ENCODE measurements around the gene PAIP1.

The PAIP1 gene

GRCh38 chr5:43498581-43498980 lies 58.3 kb downstream of the PAIP1 start:
- in situ Hi-C loops (cut with HindIII; ENCODE audit: low sequenced_read_pairs), result no loop called here
- DNase-seq (ENCODE audit: low read depth, low spot score), result no peak
- no peak overlapping the region for H3K4me3 ChIP-seq (ENCODE audit: low read depth, low read length)
- no peak for TF ChIP-seq CTCF (IDR thresholded peaks at IDR 0.05; ENCODE audit: low read depth, low read length)

- DNase-seq (ENCODE audit: low read depth, low spot score), result no peak
- no peak overlapping the region for H3K4me3 ChIP-seq (ENCODE audit: low read depth, low read length)
- no peak for TF ChIP-seq CTCF (IDR thresholded peaks at IDR 0.05; ENCODE audit: low read depth, low read length)
- in situ Hi-C loops (cut with HindIII; ENCODE audit: low sequenced_read_pairs), result no loop called here
These were observed 59.4 kb downstream of the PAIP1 start for GRCh38 chr5:43497311-43498104.

- in situ Hi-C loops (cut with HindIII; ENCODE audit: low sequenced_read_pairs), result no loop called here
- no peak overlapping the region for H3K4me3 ChIP-seq (ENCODE audit: low read depth, low read length)
- no peak for TF ChIP-seq CTCF (IDR thresholded peaks at IDR 0.05; ENCODE audit: low read depth, low read length)
- DNase-seq (ENCODE audit: low read depth, low spot score), result no peak
These were observed 65.6 kb downstream of the PAIP1 start for GRCh38 chr5:43491326-43491725.

GRCh38 chr5:43486353-43486752 lies 70.5 kb downstream of the PAIP1 start:
- DNase-seq (ENCODE audit: low read depth, low spot score), result no peak
- in situ Hi-C loops (cut with HindIII; ENCODE audit: low sequenced_read_pairs), result no loop called here
- H3K4me3 ChIP-seq (ENCODE audit: low read depth, low read length), result no peak overlapping the region
- no peak for TF ChIP-seq CTCF (IDR thresholded peaks at IDR 0.05; ENCODE audit: low read depth, low read length)

GRCh38 chr5:43485406-43485805 lies 71.5 kb downstream of the PAIP1 start:
- DNase-seq (ENCODE audit: low read depth, low spot score), result no peak
- in situ Hi-C loops (cut with HindIII; ENCODE audit: low sequenced_read_pairs), result no loop called here

GRCh38 chr5:43484106-43484849 lies 72.6 kb downstream of the PAIP1 start:
- DNase-seq (ENCODE audit: low read depth, low spot score), result peak; percentile 88
- peak; percentile 70 for TF ChIP-seq CTCF (IDR thresholded peaks at IDR 0.05; ENCODE audit: low read depth, low read length)
- peak overlapping the region; percentile 92 for H3K4me3 ChIP-seq (ENCODE audit: low read depth, low read length)
- in situ Hi-C loops (cut with HindIII; ENCODE audit: low sequenced_read_pairs), result no loop called here

More at GRCh38 chr5:43485406-43485805, 71.5 kb downstream of the PAIP1 start:
- no peak for TF ChIP-seq CTCF (IDR thresholded peaks at IDR 0.05; ENCODE audit: low read depth, low read length)
- no peak overlapping the region for H3K4me3 ChIP-seq (ENCODE audit: low read depth, low read length)
